Testis (tissue), 3 donors: ENCODE measurements around the gene FAM81A. TPM values are rescaled to one million over a fixed set of nuclear protein-coding genes. Genes with fewer than 3 reads are reported as not detected.
A peak's percentile ranks its signal among the peaks of the same experiment; 100 is the strongest.
"Not testable (repeated sequence)": the region's sequence is repeated elsewhere in the genome, so short reads cannot be mapped to it uniquely, and the experiment has no call there.

Source experiments
- DNase-seq: peaks from one replicate; pipeline ENCODE4 v3.0.0-alpha.2; 2019
- H3K27ac ChIP-seq, 2 donors: fragments of 200-600 bp; sonication (generic); one replicate each; pipeline ENCODE4 v1.5.1; 2019
- H3K27me3 ChIP-seq: fragments of 200-600 bp; sonication (generic); one replicate; pipeline ENCODE4 v1.5.1; 2019
- H3K36me3 ChIP-seq: fragments of 200-600 bp; sonication (generic); one replicate; pipeline ENCODE4 v1.5.1; 2017; ENCODE audit warnings: low read depth; ENCODE audit errors: missing control alignments
- H3K4me1 ChIP-seq: fragments of 200-600 bp; sonication (generic); one replicate; pipeline ENCODE4 v1.5.1; 2019
- H3K4me3 ChIP-seq, 2 donors: fragments of 200-600 bp; sonication (generic); one replicate each; pipeline ENCODE4 v1.5.1; 2017 to 2019
- H3K9me3 ChIP-seq: fragments of 200-600 bp; sonication (generic); one replicate; pipeline ENCODE4 v1.5.1; 2017
- POLR2A ChIP-seq: fragments of 450-650 bp; IDR thresholded peaks from one replicate; pipeline ENCODE4 v1.6.1; 2017; ENCODE audit warnings: antibody characterized with exemption, mild to moderate bottlenecking, moderate library complexity
- WGBS, 2 donors: methylation state at CpG; one replicate each; pipeline ENCODE4 v1.1.5; 2018; 5-methylcytosine and 5-hydroxymethylcytosine counted together
- intact Hi-C: fragments of 100-400 bp; cut with DNase I; formaldehyde crosslinking; loops from one replicate; pipeline ENCODE4 v1.15.1; 2023; ENCODE audit warnings: low total_unique reads
- polyA plus RNA-seq: library from polyadenylated mRNA; stranded (reverse); fragments of 350-450 nt; fragmentation: Illumina TruSeq; extraction: RNeasy Lipid Tissue Mini Kit (QIAGEN cat#74804); gene quantifications from one replicate; pipeline ENCODE4 v1.2.3, GENCODE V29; 2014; ENCODE audit warnings: low read depth, low replicate concordance; ENCODE audit not compliant: insufficient read depth
- total RNA-seq, 2 donors: library from RNA; depleted of rRNA; stranded (reverse); fragments of >200 nt; gene quantifications; one replicate each; pipeline ENCODE4 v1.2.3, GENCODE V29; 2016
- TF ChIP-seq, protein P1 (sequence below), 3 experiments: fragments of 450-650 bp in 2 of 3; fragments of 200-600 bp in 1 of 3; sonication (generic) in 1 of 3; IDR thresholded peaks; one replicate each; pipeline ENCODE4 v1.5.1; 2016 to 2019; ENCODE audit warnings: antibody characterized with exemption in 3 of 3, mild to moderate bottlenecking in 2 of 3, moderate library complexity in 1 of 3

Gene FAM81A
- total and polyA plus RNA-seq, 3 donors from 2014 or later, result 4.4 to 5.6 (median 5.1) TPM

DNA sequence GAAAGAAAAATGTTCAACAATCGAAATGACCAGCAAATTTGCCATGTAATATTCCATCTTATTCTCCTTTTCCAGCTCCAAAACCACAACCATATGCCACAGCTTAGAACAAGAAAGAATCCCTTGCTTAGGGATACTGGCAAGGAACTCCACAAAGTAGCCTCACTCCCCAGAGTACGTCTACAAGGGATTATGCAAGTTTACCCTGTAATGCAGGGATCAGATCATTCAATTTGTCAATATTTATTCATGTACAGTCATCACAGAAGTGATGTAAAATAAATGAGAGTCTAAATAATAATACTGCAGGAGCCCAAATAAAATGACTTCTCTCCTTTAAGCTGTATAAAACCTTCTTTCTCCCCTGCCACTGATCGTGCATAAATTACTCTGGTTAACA, 41.8 kb upstream of the FAM81A start:
- intact Hi-C loops, result no loop called here
- H3K27ac ChIP-seq, result no peak overlapping the region
- TF ChIP-seq, protein P1, sequence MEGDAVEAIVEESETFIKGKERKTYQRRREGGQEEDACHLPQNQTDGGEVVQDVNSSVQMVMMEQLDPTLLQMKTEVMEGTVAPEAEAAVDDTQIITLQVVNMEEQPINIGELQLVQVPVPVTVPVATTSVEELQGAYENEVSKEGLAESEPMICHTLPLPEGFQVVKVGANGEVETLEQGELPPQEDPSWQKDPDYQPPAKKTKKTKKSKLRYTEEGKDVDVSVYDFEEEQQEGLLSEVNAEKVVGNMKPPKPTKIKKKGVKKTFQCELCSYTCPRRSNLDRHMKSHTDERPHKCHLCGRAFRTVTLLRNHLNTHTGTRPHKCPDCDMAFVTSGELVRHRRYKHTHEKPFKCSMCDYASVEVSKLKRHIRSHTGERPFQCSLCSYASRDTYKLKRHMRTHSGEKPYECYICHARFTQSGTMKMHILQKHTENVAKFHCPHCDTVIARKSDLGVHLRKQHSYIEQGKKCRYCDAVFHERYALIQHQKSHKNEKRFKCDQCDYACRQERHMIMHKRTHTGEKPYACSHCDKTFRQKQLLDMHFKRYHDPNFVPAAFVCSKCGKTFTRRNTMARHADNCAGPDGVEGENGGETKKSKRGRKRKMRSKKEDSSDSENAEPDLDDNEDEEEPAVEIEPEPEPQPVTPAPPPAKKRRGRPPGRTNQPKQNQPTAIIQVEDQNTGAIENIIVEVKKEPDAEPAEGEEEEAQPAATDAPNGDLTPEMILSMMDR (IDR thresholded peaks at IDR 0.05), result no peak
- no peak for TF ChIP-seq POLR2A
- H3K27me3 ChIP-seq, result no peaks in the 10 kb centered on the region
- H3K36me3 ChIP-seq, result no peaks in the 10 kb centered on the region
- no peak overlapping the region for H3K4me3 ChIP-seq
- no peaks in the 10 kb centered on the region for H3K9me3 ChIP-seq
- 71 to 77% methylated on average over 3 of the region's 3 CpGs for WGBS, 2 donors
- H3K4me1 ChIP-seq, result no peaks in the 10 kb centered on the region
- DNase-seq, result no peak

DNA sequence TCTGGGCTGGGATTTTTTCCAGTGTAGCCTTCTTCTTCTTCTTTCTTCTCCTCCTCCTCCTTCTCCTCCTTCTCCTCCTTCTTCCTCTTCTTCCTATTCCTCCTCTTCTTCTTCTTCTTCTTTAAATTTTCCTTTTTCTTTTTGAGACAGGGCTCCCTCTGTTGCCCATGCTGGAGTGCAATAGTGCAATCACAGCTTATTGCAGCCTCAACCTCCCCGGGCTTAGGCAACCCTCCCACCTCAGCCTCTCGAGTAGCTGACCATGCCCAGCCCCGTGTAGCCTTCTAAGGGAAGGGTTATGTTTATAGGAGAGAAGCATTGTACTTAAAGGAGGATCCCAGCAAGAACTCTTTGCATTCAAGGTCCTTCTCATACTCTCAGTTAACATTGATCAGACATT, 41.3 kb upstream of the FAM81A start:
- intact Hi-C loops, result no loop called here
- Histone ChIP-seq H3K27me3 (no peaks in the 10 kb centered on the region), H3K4me1 (no peaks in the 10 kb centered on the region), H3K4me3 (no peak overlapping the region), H3K9me3 (no peaks in the 10 kb centered on the region), H3K27ac (no peak overlapping the region), H3K36me3 (no peaks in the 10 kb centered on the region)
- no peak for TF ChIP-seq POLR2A
- 47 to 51% methylated on average over 3 of the region's 3 CpGs for WGBS, 2 donors
- DNase-seq, result no peak

DNA sequence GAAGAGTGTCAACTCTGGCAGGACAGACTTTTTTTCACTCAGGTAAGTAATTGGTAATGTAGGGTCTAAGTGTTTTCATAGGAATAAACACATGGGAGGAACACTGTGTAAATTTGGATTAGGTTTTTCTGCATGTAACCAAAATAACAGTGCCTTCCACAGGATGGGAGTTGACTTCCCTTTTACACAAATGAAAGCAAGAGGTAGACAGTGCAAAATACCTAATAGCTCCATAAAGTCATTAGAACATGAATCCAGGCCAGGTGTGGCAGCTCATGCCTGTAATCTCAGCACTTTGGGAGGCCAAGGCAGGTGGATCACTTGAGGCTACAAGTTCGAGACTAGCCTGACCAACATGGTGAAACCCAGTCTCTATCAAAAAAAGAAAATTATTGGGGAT, 39.8 kb upstream of the FAM81A start:
- no peaks in the 10 kb centered on the region for H3K4me1 ChIP-seq
- no peaks in the 10 kb centered on the region for H3K27me3 ChIP-seq
- WGBS, 2 donors, result 88 to 90% methylated on average over 1 of the region's 1 CpG
- no peak overlapping the region for H3K27ac ChIP-seq
- no peaks in the 10 kb centered on the region for H3K9me3 ChIP-seq
- TF ChIP-seq POLR2A, result no peak
- TF ChIP-seq, protein P1 (IDR thresholded peaks at IDR 0.05), result no peak
- H3K36me3 ChIP-seq, result no peaks in the 10 kb centered on the region
- H3K4me3 ChIP-seq, result no peak overlapping the region
- intact Hi-C loops, result no loop called here
- no peak for DNase-seq

DNA sequence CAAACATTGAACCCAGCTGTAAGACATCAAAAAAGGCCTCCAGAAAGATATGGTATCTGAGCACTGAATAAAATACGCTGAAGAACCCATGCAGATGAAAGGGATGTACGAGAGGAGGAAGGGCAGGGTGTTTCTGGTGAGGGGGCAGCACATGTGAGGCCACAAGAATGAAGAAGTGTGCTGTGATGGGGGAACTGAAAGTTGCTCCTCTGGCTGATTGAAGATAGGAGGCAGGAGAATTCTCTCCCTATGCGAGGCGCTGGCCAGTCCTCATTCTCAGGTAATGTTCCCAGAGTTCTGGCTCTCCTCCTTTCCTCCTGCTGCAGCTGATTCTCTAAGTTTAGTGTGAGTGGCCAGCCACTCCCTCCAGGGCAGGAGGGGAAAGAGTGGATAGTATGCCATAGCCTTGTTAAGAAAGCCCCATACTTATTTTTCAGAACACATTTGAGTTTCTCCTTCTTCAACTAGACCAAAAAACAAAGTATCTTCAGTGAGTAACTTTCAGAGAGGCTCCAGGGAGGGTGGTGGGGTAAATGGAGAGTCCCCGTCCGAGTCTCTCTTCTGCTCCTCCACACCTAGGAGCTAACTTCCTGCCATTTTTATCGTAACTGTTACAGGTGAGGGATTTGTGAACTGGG, 38.4 kb upstream of the FAM81A start:
- Histone ChIP-seq H3K9me3 (no peaks in the 10 kb centered on the region), H3K4me1 (no peaks in the 10 kb centered on the region), H3K4me3 (no peak overlapping the region), H3K27ac (no peak overlapping the region), H3K27me3 (no peaks in the 10 kb centered on the region), H3K36me3 (no peaks in the 10 kb centered on the region)
- TF ChIP-seq POLR2A, result no peak
- TF ChIP-seq, protein P1 (IDR thresholded peaks at IDR 0.05), result no peak
- intact Hi-C loops, result no loop called here
- 68 to 73% methylated on average over 7 of the region's 7 CpGs for WGBS, 2 donors
- peak; percentile 26 for DNase-seq

DNA sequence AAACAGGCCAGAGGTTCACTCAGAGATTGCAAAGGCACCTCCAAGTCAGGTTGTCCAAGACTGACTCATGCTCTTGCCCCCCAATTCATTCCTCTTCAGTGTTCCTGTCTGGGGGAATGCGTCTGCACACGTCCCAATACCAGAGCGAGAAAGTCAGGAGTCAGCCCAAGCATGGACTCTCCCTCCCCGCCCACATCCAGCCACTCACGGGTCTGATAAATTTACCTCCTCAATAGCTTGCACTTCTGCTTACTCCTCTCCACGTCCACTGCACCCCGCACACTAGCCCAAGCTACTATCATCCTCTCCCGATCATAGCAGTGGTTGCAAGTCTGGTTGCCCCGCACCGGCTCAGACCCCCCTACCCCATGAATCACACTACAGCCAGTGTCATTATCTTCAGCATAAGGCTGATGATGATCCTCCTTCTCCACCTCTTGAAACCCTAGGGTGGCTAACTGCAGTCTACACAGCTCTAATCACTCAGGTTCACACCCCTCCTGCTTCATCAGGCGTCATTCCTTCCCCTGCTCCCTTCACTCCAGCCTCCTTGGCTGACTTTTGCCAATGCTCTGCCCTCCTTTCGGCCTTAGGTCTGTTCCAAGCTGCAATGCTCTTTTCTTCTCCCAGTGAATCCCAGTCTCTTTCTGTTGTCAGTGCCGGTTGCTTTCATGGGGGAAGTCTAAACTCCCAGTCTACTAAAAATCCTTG, 37.7 kb upstream of the FAM81A start:
- Histone ChIP-seq H3K27ac (no peak overlapping the region), H3K27me3 (no peaks in the 10 kb centered on the region), H3K4me1 (no peaks in the 10 kb centered on the region), H3K9me3 (no peaks in the 10 kb centered on the region), H3K4me3 (no peak overlapping the region), H3K36me3 (no peaks in the 10 kb centered on the region)
- 63 to 82% methylated on average over 13 of the region's 13 CpGs for WGBS, 2 donors
- intact Hi-C loops, result no loop called here
- TF ChIP-seq POLR2A, result no peak
- TF ChIP-seq, protein P1 (IDR thresholded peaks at IDR 0.05), result no peak
- no peak for DNase-seq

DNA sequence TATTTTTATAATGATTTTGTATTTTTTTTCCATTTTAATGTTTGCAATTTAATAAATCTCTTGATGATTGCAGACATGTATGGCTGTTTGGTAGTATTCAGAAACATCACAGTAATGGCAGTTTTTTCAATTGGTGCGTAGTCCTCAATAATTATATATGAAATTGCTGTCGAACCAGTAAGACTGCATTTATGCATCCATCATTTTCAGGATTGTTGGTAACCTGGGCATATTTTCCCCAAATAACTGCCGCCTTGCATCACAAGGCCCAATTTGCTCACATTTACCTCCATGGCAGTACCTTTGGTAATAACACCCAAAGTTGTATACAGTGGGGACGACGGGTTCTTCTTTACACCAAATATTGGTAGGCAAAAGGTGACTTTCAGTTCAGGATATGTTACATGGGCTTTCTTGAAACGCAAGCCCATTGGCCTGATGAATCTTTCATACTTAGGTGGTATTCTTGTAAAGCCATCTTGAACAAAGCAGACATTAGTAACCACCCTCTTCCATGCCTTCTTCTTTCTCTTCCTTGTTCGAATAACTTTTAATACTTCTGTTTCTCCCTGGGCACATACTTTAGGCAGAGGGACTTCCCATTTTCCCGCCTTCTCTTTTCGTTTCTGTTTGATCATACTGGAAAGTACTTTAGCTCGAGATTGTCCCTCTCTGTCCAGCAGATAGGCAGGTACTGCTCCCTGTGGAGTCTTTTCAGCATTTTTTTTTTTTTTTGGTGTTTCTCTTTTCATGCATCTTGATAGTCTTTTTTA, 36.7 kb upstream of the FAM81A start:
- not testable (repeated sequence) for H3K27ac ChIP-seq
- WGBS, 2 donors, result 89 to 91% methylated on average over 10 of the region's 10 CpGs

More for the DNA sequence above, 36.7 kb upstream of the FAM81A start:
- H3K9me3 ChIP-seq, H3K4me1 ChIP-seq, DNase-seq, H3K4me3 ChIP-seq, H3K36me3 ChIP-seq, intact Hi-C loops, H3K27me3 ChIP-seq: not testable (repeated sequence)
